ENCODE data around the gene CEP85. TPM values are rescaled to one million over a fixed set of nuclear protein-coding genes. Genes with fewer than 3 reads are reported as not detected.
A peak's percentile ranks its signal among the peaks of the same experiment; 100 is the strongest.

CEP85 gene
- total RNA-seq, 4 donors from 2014 or later: 28.5 to 61.6 (median 41.3) TPM

DNA sequence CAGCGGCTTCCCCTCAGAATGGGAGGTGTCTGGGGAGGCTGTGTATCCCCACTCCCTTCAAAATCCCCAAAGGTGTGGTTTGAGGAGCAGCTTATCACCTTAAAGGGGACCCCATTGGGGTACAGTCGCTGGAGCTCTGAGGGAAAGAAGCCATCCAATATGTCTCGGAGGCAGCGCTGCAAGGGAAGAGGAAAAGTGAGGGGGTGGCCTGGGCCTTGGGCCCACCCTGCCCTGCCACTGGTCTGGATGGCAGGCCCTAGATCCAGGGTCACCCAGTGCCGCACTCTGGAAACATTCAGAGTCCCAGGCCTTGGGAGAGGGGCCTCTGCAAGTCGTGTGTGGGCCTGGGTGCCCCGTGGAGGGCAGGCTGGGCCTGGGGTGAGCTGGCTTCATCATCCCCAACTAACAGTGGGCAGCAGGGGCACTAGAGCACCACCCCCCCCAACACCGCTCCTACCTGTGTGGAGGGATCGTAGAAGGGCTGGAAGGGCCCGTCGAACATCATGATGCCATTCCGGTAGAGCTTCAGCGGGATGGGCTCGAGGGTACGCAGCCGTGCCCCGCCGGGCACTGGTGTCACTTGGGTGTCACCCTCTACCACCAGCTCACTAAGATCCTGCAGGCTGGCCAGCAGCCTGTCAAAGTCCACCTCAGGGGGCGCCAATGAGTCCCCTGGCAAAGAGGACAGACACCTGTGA is 51.5 kb downstream of the CEP85 start:
- ATAC-seq: peak in 1 of 2 donors; percentile 32
- Histone ChIP-seq H3K4me1 (peaks cover 40 to 55% of the 10 kb centered on the region in 2 donors), H3K27ac (peak overlapping the region; percentile 89 to 98 (median 93)), H3K4me3 (no peak overlapping the region), H3K9me3 (no peaks in the 10 kb centered on the region), H3K27me3 (no peaks in the 10 kb centered on the region), H3K36me3 (peaks cover 0 to 8% of the 10 kb centered on the region in 2 donors)
- intact Hi-C loops (cut with DNase I; ENCODE audit: low total_unique reads): loop anchor here (1.0 kb wide), 1 partner anchor 36 kb away; no protein-coding TSS in a partner anchor
- TF ChIP-seq, protein P1, sequence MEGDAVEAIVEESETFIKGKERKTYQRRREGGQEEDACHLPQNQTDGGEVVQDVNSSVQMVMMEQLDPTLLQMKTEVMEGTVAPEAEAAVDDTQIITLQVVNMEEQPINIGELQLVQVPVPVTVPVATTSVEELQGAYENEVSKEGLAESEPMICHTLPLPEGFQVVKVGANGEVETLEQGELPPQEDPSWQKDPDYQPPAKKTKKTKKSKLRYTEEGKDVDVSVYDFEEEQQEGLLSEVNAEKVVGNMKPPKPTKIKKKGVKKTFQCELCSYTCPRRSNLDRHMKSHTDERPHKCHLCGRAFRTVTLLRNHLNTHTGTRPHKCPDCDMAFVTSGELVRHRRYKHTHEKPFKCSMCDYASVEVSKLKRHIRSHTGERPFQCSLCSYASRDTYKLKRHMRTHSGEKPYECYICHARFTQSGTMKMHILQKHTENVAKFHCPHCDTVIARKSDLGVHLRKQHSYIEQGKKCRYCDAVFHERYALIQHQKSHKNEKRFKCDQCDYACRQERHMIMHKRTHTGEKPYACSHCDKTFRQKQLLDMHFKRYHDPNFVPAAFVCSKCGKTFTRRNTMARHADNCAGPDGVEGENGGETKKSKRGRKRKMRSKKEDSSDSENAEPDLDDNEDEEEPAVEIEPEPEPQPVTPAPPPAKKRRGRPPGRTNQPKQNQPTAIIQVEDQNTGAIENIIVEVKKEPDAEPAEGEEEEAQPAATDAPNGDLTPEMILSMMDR (IDR thresholded peaks at IDR 0.05 in 4 of 5, conservative IDR thresholded peaks at IDR 0.05 in 1 of 5): peak; percentile 28 to 54 (median 39)
- no peak for TF ChIP-seq POLR2A (IDR thresholded peaks at IDR 0.05)
- peak in 1 of 2 donors; percentile 70 for DNase-seq
- in situ Hi-C loops (cut with MboI; ENCODE audit: low sequenced_read_pairs in 4 of 4): loop anchor here in 1 of 4 donors (5.0 kb wide), 1 partner anchor 37 kb away; no protein-coding TSS in a partner anchor

DNA sequence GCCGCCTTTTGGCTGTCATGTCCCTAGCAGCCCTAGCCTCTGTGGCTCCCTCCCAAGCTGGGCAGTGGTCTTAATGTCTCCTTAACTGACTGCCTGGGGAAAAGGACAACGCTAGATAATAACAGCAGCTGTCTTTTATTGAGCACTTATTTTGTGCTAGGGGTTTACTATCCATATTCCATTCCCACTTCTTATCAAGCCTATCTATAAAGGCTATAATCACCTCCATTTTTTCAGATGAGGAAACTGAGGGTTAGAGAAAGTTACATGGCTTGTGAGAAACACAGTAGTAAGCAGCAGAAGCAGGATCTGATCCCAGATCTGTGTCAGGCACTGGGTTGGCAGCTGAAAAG is 52.0 kb downstream of the CEP85 start:
- Histone ChIP-seq H3K27me3 (no peaks in the 10 kb centered on the region), H3K4me1 (peaks cover 44 to 52% of the 10 kb centered on the region in 2 donors), H3K36me3 (peaks cover 0 to 5% of the 10 kb centered on the region in 2 donors), H3K9me3 (no peaks in the 10 kb centered on the region), H3K27ac (peak overlapping the region; percentile 89 to 98 (median 93)), H3K4me3 (no peak overlapping the region)
- intact Hi-C loops (cut with DNase I; ENCODE audit: low total_unique reads) (no loop called here), in situ Hi-C loops (cut with MboI; ENCODE audit: low sequenced_read_pairs in 4 of 4) (loop anchor here in 1 of 4 donors (5.0 kb wide), 1 partner anchor 36 kb away; no protein-coding TSS in a partner anchor)
- no peak for ATAC-seq
- TF ChIP-seq, protein P1 (IDR thresholded peaks at IDR 0.05 in 4 of 5, conservative IDR thresholded peaks at IDR 0.05 in 1 of 5): peak in 1 of 5 experiments; percentile 5
- no peak for TF ChIP-seq POLR2A (IDR thresholded peaks at IDR 0.05)
- no peak for DNase-seq

DNA sequence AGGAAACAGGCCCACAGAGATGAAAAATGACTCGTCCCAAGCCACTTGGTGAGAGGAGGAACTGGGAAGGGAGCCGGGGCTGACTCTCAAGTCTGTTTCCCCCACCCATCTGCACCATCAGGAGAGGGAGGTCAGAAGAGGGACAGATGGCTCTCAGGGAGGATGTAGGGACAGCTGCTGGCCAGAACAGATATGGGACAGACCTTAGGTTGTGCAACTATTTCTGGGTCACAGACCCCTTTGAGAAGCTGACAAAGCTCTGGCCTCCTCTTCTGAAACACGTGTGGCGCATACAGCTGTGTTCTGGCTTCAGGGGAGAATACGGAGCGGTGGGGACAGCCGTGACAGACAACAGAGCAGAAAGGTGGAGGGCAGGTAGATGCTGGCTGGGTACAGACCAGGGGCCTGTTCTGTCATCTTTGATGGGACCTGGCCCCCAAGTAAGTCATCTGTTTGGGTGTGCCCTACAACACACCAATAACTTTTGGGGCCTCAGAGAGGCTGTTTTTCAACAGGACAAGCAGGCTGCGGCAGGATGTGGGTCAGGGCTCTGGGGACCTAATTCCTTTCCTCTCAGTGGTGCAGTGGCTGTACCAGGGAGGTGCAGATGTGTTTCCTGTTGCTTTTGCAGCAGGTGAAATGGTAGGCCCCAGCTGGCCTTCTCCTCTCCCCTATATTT is 53.2 kb downstream of the CEP85 start:
- no peaks in the 10 kb centered on the region for H3K9me3 ChIP-seq
- peaks cover 44 to 45% of the 10 kb centered on the region in 2 donors for H3K4me1 ChIP-seq
- no peaks in the 10 kb centered on the region for H3K36me3 ChIP-seq
- DNase-seq (peak; percentile 71 to 82), ATAC-seq (peak; percentile 51)
- intact Hi-C loops (cut with DNase I; ENCODE audit: low total_unique reads) (no loop called here), in situ Hi-C loops (cut with MboI; ENCODE audit: low sequenced_read_pairs in 4 of 4) (loop anchor here in 1 of 4 donors (5.0 kb wide), 1 partner anchor 35 kb away; no protein-coding TSS in a partner anchor)
- TF ChIP-seq, protein P1 (IDR thresholded peaks at IDR 0.05 in 4 of 5, conservative IDR thresholded peaks at IDR 0.05 in 1 of 5): no peak
- TF ChIP-seq POLR2A (IDR thresholded peaks at IDR 0.05): no peak
- peak overlapping the region; percentile 89 to 98 (median 93) for H3K27ac ChIP-seq
- H3K27me3 ChIP-seq: no peaks in the 10 kb centered on the region
- H3K4me3 ChIP-seq: no peak overlapping the region

DNA sequence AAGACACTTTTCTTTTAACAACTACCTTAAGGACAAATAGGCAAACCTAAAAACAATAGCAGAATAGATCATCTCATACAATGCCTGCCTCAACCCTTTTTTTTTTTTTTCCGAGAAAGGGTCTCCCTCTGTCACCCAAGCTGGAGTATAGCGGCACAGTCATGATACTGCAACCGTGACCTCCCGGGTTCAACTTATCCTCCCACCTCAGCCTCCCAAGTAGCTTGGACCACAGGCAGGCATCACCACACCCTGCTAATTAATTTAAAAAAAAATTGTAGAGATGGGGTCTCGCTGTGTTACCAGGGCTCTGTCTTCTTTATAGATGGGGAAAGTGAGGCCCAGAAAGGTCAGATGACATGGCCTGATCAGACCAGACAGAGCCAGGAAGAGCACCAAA is 53.8 kb downstream of the CEP85 start:
- Histone ChIP-seq H3K27me3 (no peaks in the 10 kb centered on the region), H3K4me3 (no peak overlapping the region), H3K36me3 (no peaks in the 10 kb centered on the region), H3K27ac (peak overlapping the region; percentile 89 to 98 (median 93)), H3K9me3 (no peaks in the 10 kb centered on the region), H3K4me1 (peaks cover 44 to 45% of the 10 kb centered on the region in 2 donors)
- intact Hi-C loops (cut with DNase I; ENCODE audit: low total_unique reads) (no loop called here), in situ Hi-C loops (cut with MboI; ENCODE audit: low sequenced_read_pairs in 4 of 4) (loop anchor here in 1 of 4 donors (5.0 kb wide), 1 partner anchor 34 kb away; no protein-coding TSS in a partner anchor)
- no peak for DNase-seq
- TF ChIP-seq, protein P1 (IDR thresholded peaks at IDR 0.05 in 4 of 5, conservative IDR thresholded peaks at IDR 0.05 in 1 of 5): no peak
- TF ChIP-seq POLR2A (IDR thresholded peaks at IDR 0.05): no peak
- no peak for ATAC-seq
